HG02943 (cell line): ENCODE measurements around the gene FAM149A.

Experiments
- ATAC-seq: cut with Tn5 transposase; IDR thresholded peaks from one replicate; pipeline ENCODE4 v1.9.1; 2021; ENCODE audit warnings: mild to moderate bottlenecking, low read depth, moderate library complexity; ENCODE audit not compliant: unreplicated experiment

Gene FAM149A

GRCh38 chr4:186151499-186151898 lies 47.0 kb downstream of the FAM149A start:
- no peak for ATAC-seq

- no peak for ATAC-seq
Measured at GRCh38 chr4:186158021-186158813, 53.7 kb downstream of the FAM149A start.

- ATAC-seq: no peak
Measured at GRCh38 chr4:186158966-186159365, 54.5 kb downstream of the FAM149A start.

GRCh38 chr4:186159613-186160012 lies 55.1 kb downstream of the FAM149A start:
- ATAC-seq: no peak

GRCh38 chr4:186161138-186161537 lies 56.6 kb downstream of the FAM149A start:
- peak; percentile 95 for ATAC-seq

GRCh38 chr4:186166852-186167512 lies 62.5 kb downstream of the FAM149A start:
- ATAC-seq: no peak

GRCh38 chr4:186167605-186168004 lies 63.1 kb downstream of the FAM149A start:
- ATAC-seq: no peak

- no peak for ATAC-seq
Measured at GRCh38 chr4:186168750-186169149, 64.2 kb downstream of the FAM149A start.

GRCh38 chr4:186169333-186169944 lies 64.9 kb downstream of the FAM149A start:
- ATAC-seq: no peak

GRCh38 chr4:186169945-186170802 lies 65.7 kb downstream of the FAM149A start:
- no peak for ATAC-seq

GRCh38 chr4:186170966-186171365 lies 66.5 kb downstream of the FAM149A start:
- ATAC-seq: no peak

- ATAC-seq: no peak
Measured at GRCh38 chr4:186172546-186172945, 68.0 kb downstream of the FAM149A start.

GRCh38 chr4:186188107-186188506 lies 83.6 kb downstream of the FAM149A start:
- no peak for ATAC-seq

- no peak for ATAC-seq
Measured at GRCh38 chr4:186189656-186190055, 85.2 kb downstream of the FAM149A start.

- ATAC-seq: peak; percentile 39
Measured at GRCh38 chr4:186190581-186191199, 86.2 kb downstream of the FAM149A start.

- ATAC-seq: peak; percentile 82
Measured at GRCh38 chr4:186191200-186192065, 86.9 kb downstream of the FAM149A start, which contains the start of gene CYP4V2. Gene CYP4V2 (plus strand): TSS chr4:186191567. CDS start chr4:186191824, 257 bp downstream.

- peak; percentile 16 for ATAC-seq
Measured at GRCh38 chr4:186192066-186192612, 87.6 kb downstream of the FAM149A start.

GRCh38 chr4:186193851-186194250 lies 89.3 kb downstream of the FAM149A start:
- no peak for ATAC-seq

- no peak for ATAC-seq
Measured at GRCh38 chr4:186196063-186196462, 91.6 kb downstream of the FAM149A start.
